ENCODE results near the gene NXNL1. TPM values are rescaled to one million over a fixed set of nuclear protein-coding genes. Genes with fewer than 3 reads are reported as not detected.

NXNL1 gene
- total RNA-seq, 2 experiments from 2014 or later, result not detected

DNA sequence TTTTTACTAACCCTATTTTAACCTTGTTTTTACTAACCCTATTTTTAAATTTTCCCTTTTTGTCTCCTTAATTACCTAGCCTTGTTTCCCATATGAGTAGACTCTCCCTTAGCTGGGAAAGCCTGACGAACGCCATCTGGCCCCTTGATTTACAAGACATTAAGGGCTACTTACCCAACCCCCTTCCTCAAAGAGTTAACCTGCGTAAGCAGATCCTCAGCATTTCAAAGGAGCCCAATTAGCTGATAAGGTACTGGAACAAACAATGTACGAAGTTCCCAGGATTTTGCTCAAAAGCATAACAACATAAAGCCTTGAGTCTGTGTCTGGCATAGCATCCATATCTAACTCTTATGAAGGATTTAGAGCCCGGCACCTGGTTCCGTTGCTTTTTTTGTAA is 45.6 kb downstream of the NXNL1 start:
- H3K27me3 Mint-ChIP-seq, result no peaks in the 10 kb centered on the region

DNA sequence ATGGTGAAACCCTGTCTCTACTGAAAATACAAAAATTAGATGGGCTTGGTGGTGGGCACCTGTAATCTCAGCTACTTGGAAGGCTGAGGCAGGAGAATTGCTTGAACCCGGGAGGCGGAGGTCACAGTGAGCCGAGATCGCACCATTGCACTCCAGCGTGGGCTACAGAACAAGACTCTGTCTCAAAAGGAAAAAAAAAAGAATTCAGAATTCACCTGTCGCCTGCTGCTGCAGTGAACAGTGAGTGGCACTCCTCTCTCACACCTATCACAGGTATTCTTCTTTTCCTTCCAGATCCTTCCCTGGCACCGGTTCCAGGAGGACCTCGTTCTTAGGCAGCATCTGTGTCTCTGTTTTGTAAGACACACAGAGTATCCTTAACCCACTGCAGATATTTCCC is 46.6 kb downstream of the NXNL1 start:
- Mint-ChIP-seq H3K27me3 (no peaks in the 10 kb centered on the region), H3K27ac (no peak overlapping the region), H3K9me3 (ENCODE audit: low read depth) (no peaks in the 10 kb centered on the region), H3K4me1 (peaks cover 17% of the 10 kb centered on the region), H3K4me3 (no peak overlapping the region), H3K36me3 (peaks cover 29% of the 10 kb centered on the region)
- ATAC-seq (no peak), DNase-seq (no peak)
- CTCF ChIA-PET, result no interaction called here

More for the DNA sequence above, 45.6 kb downstream of the NXNL1 start:
- peaks cover 29% of the 10 kb centered on the region for H3K36me3 Mint-ChIP-seq
- H3K4me3 Mint-ChIP-seq, result no peak overlapping the region
- no peak for DNase-seq
- ATAC-seq, result no peak
- CTCF ChIA-PET, result no interaction called here
- H3K27ac Mint-ChIP-seq, result no peak overlapping the region
- H3K4me1 Mint-ChIP-seq, result peaks cover 22% of the 10 kb centered on the region
- no peaks in the 10 kb centered on the region for H3K9me3 Mint-ChIP-seq (ENCODE audit: low read depth)

DNA sequence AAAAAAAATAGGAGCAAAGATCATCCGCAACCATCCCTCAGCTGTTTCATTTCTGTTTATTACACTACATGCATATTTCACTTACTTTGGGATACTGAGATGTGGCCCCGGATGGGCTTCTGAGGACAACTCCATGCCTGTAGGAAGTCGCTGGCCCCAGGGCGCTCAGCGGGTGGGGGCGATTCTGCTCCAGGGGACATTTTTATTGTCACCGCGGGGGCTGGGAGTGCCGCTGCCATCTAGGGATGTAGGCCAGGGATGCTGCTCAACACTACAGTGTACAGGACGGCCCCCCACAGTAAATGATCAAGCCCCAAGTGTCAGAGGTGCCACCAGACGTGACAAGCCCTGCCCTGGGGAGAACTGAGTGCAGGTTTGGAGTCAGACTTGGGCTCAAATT is 48.9 kb downstream of the NXNL1 start:
- Mint-ChIP-seq H3K9me3 (ENCODE audit: low read depth) (no peaks in the 10 kb centered on the region), H3K27ac (no peak overlapping the region), H3K4me3 (no peak overlapping the region), H3K4me1 (peaks cover 25% of the 10 kb centered on the region), H3K36me3 (peaks cover 29% of the 10 kb centered on the region), H3K27me3 (no peaks in the 10 kb centered on the region)
- CTCF ChIA-PET, result interaction anchor here (0.6 to 1.7 kb wide), 2 partner anchors 14 to 26 kb away, joined by 4 to 5 read pairs; no protein-coding TSS in a partner anchor
- DNase-seq (no peak), ATAC-seq (no peak)

DNA sequence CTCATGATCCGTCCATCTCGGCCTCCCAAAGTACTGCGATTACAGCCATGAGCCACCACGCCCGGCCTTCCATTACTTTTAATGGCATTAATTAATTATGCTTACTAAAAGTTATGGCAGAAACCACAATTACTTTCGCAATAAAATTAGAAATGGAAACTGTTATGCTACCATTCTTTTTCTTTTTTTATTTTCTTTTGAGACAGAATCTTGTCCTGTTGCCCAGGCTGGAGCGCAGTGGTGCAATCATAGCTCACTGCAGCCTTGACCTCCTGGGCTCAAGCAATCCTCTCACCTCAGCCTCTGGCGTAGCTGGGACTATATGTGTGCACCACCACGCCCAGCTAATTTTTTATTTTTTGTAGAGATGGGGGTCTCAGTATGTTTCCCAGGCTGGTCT is 50.7 kb downstream of the NXNL1 start:
- Mint-ChIP-seq H3K9me3 (ENCODE audit: low read depth) (no peaks in the 10 kb centered on the region), H3K27me3 (no peaks in the 10 kb centered on the region), H3K4me3 (no peak overlapping the region), H3K36me3 (peaks cover 29% of the 10 kb centered on the region), H3K27ac (peak overlapping the region; percentile 43), H3K4me1 (peaks cover 30% of the 10 kb centered on the region)
- ATAC-seq (no peak), DNase-seq (no peak)
- CTCF ChIA-PET, result interaction anchor here (2.0 kb wide), 1 partner anchor 10 kb away, joined by 6 read pairs; the partner anchor contains the start of gene MVB12A

DNA sequence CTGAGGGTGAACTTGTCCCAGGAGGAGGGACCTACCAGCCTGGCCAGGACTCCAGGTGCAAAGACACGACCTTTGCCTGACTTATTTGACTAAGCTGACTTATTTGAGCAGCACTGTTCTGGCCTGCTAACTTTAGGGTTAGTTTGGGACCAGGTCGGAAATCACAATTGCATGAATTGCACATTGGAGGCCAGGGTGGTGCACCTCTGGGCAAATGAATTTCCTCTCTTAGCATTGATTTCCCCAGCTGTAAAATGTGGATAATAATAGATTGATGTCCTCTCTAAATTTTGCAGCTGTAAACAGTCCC is 53.9 kb downstream of the NXNL1 start:
- DNase-seq, result peak; percentile 47
- Mint-ChIP-seq H3K4me1 (peaks cover 32% of the 10 kb centered on the region), H3K36me3 (peaks cover 39% of the 10 kb centered on the region), H3K4me3 (peak overlapping the region; percentile 94), H3K27me3 (no peaks in the 10 kb centered on the region), H3K9me3 (ENCODE audit: low read depth) (no peaks in the 10 kb centered on the region), H3K27ac (peak overlapping the region; percentile 97)
- no peak for ATAC-seq
- CTCF ChIA-PET, result interaction anchor here (0.7 to 2.4 kb wide), 8 partner anchors 12 to 199 kb away, joined by 3 to 11 read pairs (median 4); partner anchors contain the start of gene MVB12A

DNA sequence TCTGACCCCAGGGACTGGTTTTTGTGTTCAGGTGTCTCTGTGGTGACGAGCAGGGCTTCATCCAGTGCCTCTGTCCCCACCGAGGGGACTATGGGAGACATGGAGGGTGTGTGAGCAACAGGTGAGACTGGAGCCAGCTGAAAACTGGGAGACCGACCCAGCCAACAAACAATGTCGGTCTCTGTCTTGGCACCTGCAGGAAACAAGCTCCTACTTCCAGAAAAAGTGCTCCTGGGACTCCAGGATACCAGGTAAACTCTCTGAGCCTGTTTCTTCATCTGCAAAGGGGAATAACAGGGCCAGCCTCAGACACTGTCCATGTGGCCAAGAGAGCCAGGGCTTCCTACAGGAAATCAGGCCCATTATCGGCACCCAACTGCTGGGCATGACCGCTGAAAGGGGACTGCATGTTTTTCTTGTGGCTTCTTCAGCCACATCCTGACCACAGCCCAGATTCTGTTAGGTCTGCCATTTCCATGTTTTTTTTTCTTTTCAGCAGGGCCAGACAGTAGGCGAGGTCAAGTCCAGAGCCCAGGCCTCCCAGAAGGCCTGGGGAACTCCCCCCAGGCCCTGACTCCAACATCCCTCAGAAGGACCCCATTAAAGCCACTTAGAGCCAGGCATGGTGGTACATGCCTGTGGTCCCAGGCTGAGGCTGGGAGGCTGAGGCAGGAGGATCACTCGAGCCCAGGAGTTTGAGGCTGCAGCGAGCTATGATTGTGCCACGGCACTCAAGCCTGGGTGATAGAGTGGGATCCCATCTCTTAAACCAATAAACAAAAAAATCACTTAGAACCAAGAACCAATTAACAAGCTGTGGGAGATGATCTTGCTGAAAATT is 54.5 kb downstream of the NXNL1 start:
- peak overlapping the region; percentile 94 for H3K4me3 Mint-ChIP-seq
- peaks cover 39% of the 10 kb centered on the region for H3K36me3 Mint-ChIP-seq
- H3K4me1 Mint-ChIP-seq, result peaks cover 32% of the 10 kb centered on the region
- peak; percentile 88 for DNase-seq
- CTCF ChIA-PET, result interaction anchor here (0.7 to 3.8 kb wide), 16 partner anchors 11 to 200 kb away, joined by 3 to 20 read pairs (median 4); partner anchors contain the start of genes MRPL34 and MVB12A
- peak; percentile 17 for ATAC-seq
- no peaks in the 10 kb centered on the region for H3K27me3 Mint-ChIP-seq
- H3K9me3 Mint-ChIP-seq (ENCODE audit: low read depth), result no peaks in the 10 kb centered on the region
- peak overlapping the region; percentile 97 for H3K27ac Mint-ChIP-seq

Other genes with a start within 250 kb of the NXNL1 start
- 10 to 100 TPM; 22.1 to 23.6 TPM for gene USE1, start 245.6 kb downstream of the NXNL1 start, total RNA-seq
- gene OCEL1, start 234.7 kb downstream of the NXNL1 start, total RNA-seq, result 10 to 100 TPM; 23.3 to 27.4 TPM
- 1 to 10 TPM; 2.7 to 4.7 TPM for gene NR2F6, start 215.0 kb downstream of the NXNL1 start, total RNA-seq
- gene USHBP1, start 196.2 kb downstream of the NXNL1 start, total RNA-seq, result not detected
- gene BABAM1, start 193.5 kb downstream of the NXNL1 start, total RNA-seq, result 100 to 1,000 TPM; 113 to 117 TPM
- 10 to 100 TPM in 1 of 2 experiments, 1 to 10 TPM in 1; 9.2 to 17.2 TPM for gene ANKLE1, start 179.0 kb downstream of the NXNL1 start, total RNA-seq
- 10 to 100 TPM; 10.1 to 10.7 TPM for gene ABHD8, start 157.5 kb downstream of the NXNL1 start, total RNA-seq
- 100 to 1,000 TPM in 1 of 2 experiments, 10 to 100 TPM in 1; 94.7 to 115 TPM for gene MRPL34, start 155.1 kb downstream of the NXNL1 start, total RNA-seq
- gene DDA1, start 151.4 kb downstream of the NXNL1 start, total RNA-seq, result 10 to 100 TPM; 47.7 to 58.9 TPM
- 10 to 100 TPM; 11.0 to 18.7 TPM for gene ANO8, start 126.1 kb downstream of the NXNL1 start, total RNA-seq
- gene GTPBP3, start 123.4 kb downstream of the NXNL1 start, total RNA-seq, result 10 to 100 TPM; 40.4 to 44.4 TPM
- gene PLVAP, start 83.6 kb downstream of the NXNL1 start, total RNA-seq, result not detected
- gene CCDC194, start 66.7 kb downstream of the NXNL1 start, total RNA-seq, result 1 to 10 TPM; 4.3 to 5.9 TPM
- 100 to 1,000 TPM; 298 to 361 TPM for gene BST2, start 55.3 kb downstream of the NXNL1 start, total RNA-seq
- gene MVB12A, start 40.9 kb downstream of the NXNL1 start, total RNA-seq, result 10 to 100 TPM; 40.4 to 51.1 TPM
- gene TMEM221, start 12.3 kb downstream of the NXNL1 start, total RNA-seq, result not detected
- 1 to 10 TPM; 1.5 to 2.1 TPM for gene SLC27A1, start 9.6 kb upstream of the NXNL1 start, total RNA-seq
- gene PGLS, start 50.7 kb upstream of the NXNL1 start, total RNA-seq, result 10 to 100 TPM; 59.3 to 65.4 TPM
- 10 to 100 TPM; 52.2 to 65.2 TPM for gene COLGALT1, start 94.7 kb upstream of the NXNL1 start, total RNA-seq
- gene UNC13A, start 227.4 kb upstream of the NXNL1 start, total RNA-seq, result under 1 TPM; 0.02 to 0.18 TPM

Measured in activated CD8-positive, alpha-beta memory T cell treated with anti-CD3 and anti-CD28 coated beads, Interleukin-2, amount 10 ng/mL, durations not matched to agents 7 days and 5 days (primary cell).